Fibroblast of skin of right biceps (primary cell): ENCODE measurements around the gene PPP1CA.

Experiments
- DNase-seq: peaks from one replicate; pipeline ENCODE4 v3.0.0-alpha.2; 2013

PPP1CA gene

DNA sequence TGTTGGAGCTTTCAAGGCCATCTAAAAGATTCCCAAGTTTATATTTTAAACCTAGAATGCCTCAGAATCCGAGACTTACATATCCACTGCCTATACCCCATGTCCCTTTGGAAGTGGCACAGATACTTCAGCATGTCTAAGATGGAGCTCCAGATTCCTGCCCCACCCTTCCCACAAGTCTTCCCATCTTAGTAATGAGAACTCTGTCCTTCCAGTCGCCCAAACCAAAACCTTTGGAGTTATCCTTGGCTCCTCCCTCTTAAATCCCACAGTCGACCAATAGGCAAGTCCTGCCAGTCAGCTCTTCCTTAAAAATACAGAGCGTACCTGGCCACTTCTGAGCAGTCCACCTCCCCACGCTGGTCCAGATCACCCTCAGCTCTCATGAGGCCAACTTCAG is 52.6 kb downstream of the PPP1CA start:
- DNase-seq, result no peak
